HCT116 (cell line): ENCODE results near the gene RAB4B. TPM values are rescaled to one million over a fixed set of nuclear protein-coding genes. Genes with fewer than 3 reads are reported as not detected.

Experiments used
- ATAC-seq: fragments of 200-7000 bp; cut with Tn5 transposase; 2 replicates; pipeline ENCODE4 v1.9.1; 2020; ENCODE audit warnings: mild to moderate bottlenecking, moderate library complexity
- BruUV-seq: library from RNA; stranded (reverse); fragments of 400-500 nt; replicated peaks from 2 replicates; lab custom pipeline; 2021; lab: Mats Ljungman, UMichigan
- CTCF ChIA-PET: fragments of 300-600 bp; sonication (Branson Sonifier 250); formaldehyde crosslinking; loops from one replicate; lab custom pipeline; 2021; ENCODE audit warnings: antibody characterized with exemption; lab: Charles Lee
- POLR2A ChIA-PET: fragments of 300-600, 350-600 bp; sonication (Branson Sonifier 250); formaldehyde crosslinking; loops from one replicate; lab custom pipeline; 2021; ENCODE audit warnings: antibody characterized with exemption; lab: Charles Lee
- RAD21 ChIA-PET, 2 experiments: fragments of 300-600 bp; sonication (Branson Sonifier 250); formaldehyde crosslinking; loops; one replicate each; lab custom pipeline; 2023; ENCODE audit warnings: low total read pairs in 2 of 2; ENCODE audit not compliant: uncharacterized antibody in 2 of 2, unreplicated experiment in 2 of 2, low non-redundant PET in 1 of 2; lab: Charles Lee
- DNase-seq: peaks from one replicate; pipeline ENCODE4 v3.0.0-alpha.2; 2010; ENCODE audit warnings: low read depth, low spot score
- H2AFZ ChIP-seq: fragments of 200-600 bp; shearing (Covaris generic), sonication (generic); 2 replicates; pipeline ENCODE4 v1.6.1; 2017; ENCODE audit warnings: low read depth, mixed run types, mixed read lengths, antibody characterized with exemption, low read length; ENCODE audit not compliant: poor library complexity, severe bottlenecking
- H3K27ac ChIP-seq: 2 replicates; pipeline ENCODE4 v1.5.1; 2012; ENCODE audit warnings: low read depth, low read length
- H3K27me3 ChIP-seq: fragments of 200-600 bp; sonication (generic); 2 replicates; pipeline ENCODE4 v1.6.1; 2016; ENCODE audit warnings: mixed run types, low read length, mixed read lengths; ENCODE audit not compliant: insufficient read depth
- H3K36me3 ChIP-seq, 2 experiments: fragments of 200-500 bp in 1 of 2; fragments of 200-600 bp in 1 of 2; sonication (Bioruptor generic) in 1 of 2; sonication (generic) in 1 of 2; 2 replicates each; pipeline versions ENCODE4 v1.5.1 to v1.6.1; 2014 to 2016; ENCODE audit warnings: low read length in 2 of 2, inconsistent platforms in 1 of 2, mixed read lengths in 1 of 2, mixed run types in 1 of 2; ENCODE audit not compliant: insufficient read depth in 2 of 2, control insufficient read depth in 1 of 2
- H3K4me1 ChIP-seq, 2 experiments: fragments of 200-600 bp in 1 of 2; sonication (generic) in 1 of 2; 2 replicates each; pipeline versions ENCODE4 v1.5.1 to v1.6.1; 2012 to 2017; ENCODE audit warnings: low read length in 2 of 2, inconsistent platforms in 1 of 2, mild to moderate bottlenecking in 1 of 2, mixed read lengths in 1 of 2, mixed run types in 1 of 2, moderate library complexity in 1 of 2; ENCODE audit not compliant: insufficient read depth in 2 of 2, control insufficient read depth in 1 of 2
- H3K4me2 ChIP-seq: fragments of 200-600 bp; sonication (generic); 2 replicates; pipeline ENCODE4 v1.6.1; 2017; ENCODE audit warnings: mixed run types, low read length, mixed read lengths
- H3K4me3 ChIP-seq, 2 experiments: fragments of 200-600 bp in 1 of 2; sonication (generic) in 1 of 2; replicated peaks in 1 of 2; 2 replicates each; pipeline ENCODE4 v1.5.1; 2011 to 2016; ENCODE audit warnings: low read length in 2 of 2, control low read depth in 1 of 2, low read depth in 1 of 2, mild to moderate bottlenecking in 1 of 2, mixed read lengths in 1 of 2, mixed run types in 1 of 2
- H3K79me2 ChIP-seq: fragments of 200-600 bp; sonication (generic); 2 replicates; pipeline ENCODE4 v1.6.1; 2017; ENCODE audit warnings: mild to moderate bottlenecking, mixed run types, low read length, moderate library complexity, mixed read lengths; ENCODE audit not compliant: insufficient read depth
- H3K9ac ChIP-seq: fragments of 200-600 bp; sonication (generic); 2 replicates; pipeline ENCODE4 v1.6.1; 2016; ENCODE audit warnings: low read length, mixed read lengths
- H3K9me2 ChIP-seq: fragments of 200-600 bp; sonication (generic), shearing (Covaris generic); 2 replicates; pipeline ENCODE4 v1.6.1; 2017; ENCODE audit warnings: mixed run types, mild to moderate bottlenecking, moderate library complexity; ENCODE audit not compliant: insufficient read depth
- H3K9me3 ChIP-seq, 2 experiments: fragments of 200-500 bp in 1 of 2; fragments of 200-600 bp in 1 of 2; sonication (Bioruptor generic) in 1 of 2; sonication (generic) in 1 of 2; 2 replicates each; pipeline ENCODE4 v1.6.1; 2014 to 2017; ENCODE audit warnings: low read length in 2 of 2, mixed read lengths in 2 of 2, inconsistent platforms in 1 of 2, low read depth in 1 of 2, mild to moderate bottlenecking in 1 of 2, mixed run types in 1 of 2, moderate library complexity in 1 of 2; ENCODE audit not compliant: control insufficient read depth in 1 of 2, insufficient read depth in 1 of 2
- H4K20me1 ChIP-seq: fragments of 200-600 bp; sonication (generic), shearing (Covaris generic); 2 replicates; pipeline ENCODE4 v1.6.1; 2017; ENCODE audit warnings: mixed run types, mild to moderate bottlenecking, moderate library complexity; ENCODE audit not compliant: insufficient read depth
- CBX3 ChIP-seq: IDR thresholded peaks from 2 replicates; pipeline ENCODE4 v1.6.1; 2012; ENCODE audit warnings: low read depth
- EZH2phosphoT487 ChIP-seq: fragments of 200-600 bp; IDR thresholded peaks from 2 replicates; pipeline ENCODE4 v1.6.1; 2018; ENCODE audit warnings: antibody characterized with exemption, borderline replicate concordance
- FOSL1 ChIP-seq: IDR thresholded peaks from 2 replicates; pipeline ENCODE4 v1.6.1; 2012; ENCODE audit warnings: low read depth
- JUND ChIP-seq: IDR thresholded peaks from 2 replicates; pipeline ENCODE4 v1.6.1; 2012
- MAX ChIP-seq: IDR thresholded peaks from 2 replicates; pipeline ENCODE4 v1.6.1; 2012
- RAD21 ChIP-seq: IDR thresholded peaks from 2 replicates; pipeline ENCODE4 v1.6.1; 2012; ENCODE audit warnings: low read depth, mild to moderate bottlenecking
- REST ChIP-seq: IDR thresholded peaks from 2 replicates; pipeline ENCODE4 v1.6.1; 2012; ENCODE audit warnings: low read depth
- SRF ChIP-seq: IDR thresholded peaks from 2 replicates; pipeline ENCODE4 v1.6.1; 2012; ENCODE audit warnings: low read depth
- TCF7L2 ChIP-seq: IDR thresholded peaks from 2 replicates; pipeline ENCODE4 v1.7.0; 2011; ENCODE audit warnings: borderline replicate concordance, inconsistent platforms; ENCODE audit not compliant: insufficient read depth, insufficient read length; ENCODE audit errors: extremely low read depth
- YY1 ChIP-seq: IDR thresholded peaks from 2 replicates; pipeline ENCODE4 v1.6.1; 2011; ENCODE audit warnings: low read length, low read depth, moderate library complexity, mild to moderate bottlenecking; ENCODE audit not compliant: insufficient replicate concordance; ENCODE audit errors: extremely low read depth
- ZBTB33 ChIP-seq: IDR thresholded peaks from 2 replicates; pipeline ENCODE4 v1.6.1; 2011; ENCODE audit warnings: mild to moderate bottlenecking, low read length, moderate library complexity; ENCODE audit not compliant: insufficient replicate concordance; ENCODE audit errors: extremely low read depth
- ZFX ChIP-seq: fragments of 450-650 bp; IDR thresholded peaks from 2 replicates; pipeline ENCODE4 v1.6.1; 2017
- intact Hi-C: fragments of 100-400 bp; cut with micrococcal nuclease; formaldehyde crosslinking; loops from 2 replicates; pipeline ENCODE4 v1.10.0; 2022
- total RNA-seq: library from RNA; stranded (reverse); gene quantifications from one replicate; pipeline ENCODE4 v1.2.1, GENCODE V29; 2021; ENCODE audit not compliant: unreplicated experiment

RAB4B gene
- total RNA-seq, 1 experiment from 2014 or later = 18.7 TPM

GRCh38 chr19:40739871-40740703 is 38.0 kb upstream of the RAB4B start:
- CTCF ChIA-PET = no interaction called here
- no peaks in the 10 kb centered on the region for H3K79me2 ChIP-seq
- no peak overlapping the region for H2AFZ ChIP-seq
- intact Hi-C loops = no loop called here
- no peak overlapping the region for H3K9ac ChIP-seq
- POLR2A ChIA-PET = no interaction called here
- no TSS peak for BruUV-seq
- H4K20me1 ChIP-seq = no peaks in the 10 kb centered on the region
- H3K9me3 ChIP-seq = no peaks in the 10 kb centered on the region
- H3K27ac ChIP-seq = no peak overlapping the region
- peaks cover 9 to 11% of the 10 kb centered on the region in 2 experiments for H3K4me1 ChIP-seq
- RAD21 ChIA-PET = no interaction called here
- H3K9me2 ChIP-seq = no peaks in the 10 kb centered on the region
- H3K36me3 ChIP-seq = peaks cover 2 to 7% of the 10 kb centered on the region in 2 experiments; a peak in 1 of 4 replicates
- DNase-seq = no peak
- no peak for ATAC-seq
- TF ChIP-seq JUND = no peak
- TF ChIP-seq ZFX = no peak
- TF ChIP-seq ZBTB33 = no peak
- TF ChIP-seq EZH2phosphoT487 = no peak
- no peak for TF ChIP-seq TCF7L2
- no peak for TF ChIP-seq YY1
- no peak for TF ChIP-seq SRF
- TF ChIP-seq CBX3 = no peak
- no peak for TF ChIP-seq RAD21
- TF ChIP-seq FOSL1 = no peak
- no peak for TF ChIP-seq REST
- no peak for TF ChIP-seq MAX
- no peak overlapping the region for H3K4me2 ChIP-seq
- no peak overlapping the region for H3K4me3 ChIP-seq
- H3K27me3 ChIP-seq = no peaks in the 10 kb centered on the region
